ENCODE results near the gene PSMD1.

DNA sequence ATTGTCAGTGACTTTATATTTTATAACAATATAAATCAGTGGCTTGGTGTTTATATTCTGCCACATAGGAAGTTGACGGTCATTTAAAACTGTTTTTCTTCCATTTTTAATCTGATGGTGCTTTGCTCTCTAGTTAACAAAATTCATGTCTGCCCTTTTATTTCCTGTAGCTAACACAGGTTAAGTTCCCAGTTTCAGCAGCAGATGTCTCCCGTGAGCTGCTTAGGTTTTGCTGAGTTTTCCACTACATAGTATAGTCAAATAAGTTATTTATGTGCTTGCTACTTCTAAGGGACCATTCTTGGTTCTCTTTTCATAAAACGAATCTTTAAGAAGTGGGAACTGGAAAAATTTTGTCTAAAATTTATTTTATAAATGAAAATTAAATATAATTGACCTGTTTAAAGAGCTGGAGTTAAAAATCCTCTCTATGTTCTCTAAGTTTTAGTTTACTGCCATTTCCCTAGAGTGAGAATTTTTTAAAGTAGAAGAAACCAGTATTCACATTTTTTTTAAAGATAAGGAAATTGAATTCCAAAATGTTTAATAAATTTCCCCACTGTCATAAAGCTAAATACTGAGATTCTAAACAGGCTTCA is 47.5 kb downstream of the PSMD1 start:
- no peak for TF ChIP-seq CTCF (tag by site-specific recombination; IDR thresholded peaks at IDR 0.05)
- TF ChIP-seq ZNF10 (tag by site-specific recombination; IDR thresholded peaks at IDR 0.05), result no peak
- TF ChIP-seq, protein P1, sequence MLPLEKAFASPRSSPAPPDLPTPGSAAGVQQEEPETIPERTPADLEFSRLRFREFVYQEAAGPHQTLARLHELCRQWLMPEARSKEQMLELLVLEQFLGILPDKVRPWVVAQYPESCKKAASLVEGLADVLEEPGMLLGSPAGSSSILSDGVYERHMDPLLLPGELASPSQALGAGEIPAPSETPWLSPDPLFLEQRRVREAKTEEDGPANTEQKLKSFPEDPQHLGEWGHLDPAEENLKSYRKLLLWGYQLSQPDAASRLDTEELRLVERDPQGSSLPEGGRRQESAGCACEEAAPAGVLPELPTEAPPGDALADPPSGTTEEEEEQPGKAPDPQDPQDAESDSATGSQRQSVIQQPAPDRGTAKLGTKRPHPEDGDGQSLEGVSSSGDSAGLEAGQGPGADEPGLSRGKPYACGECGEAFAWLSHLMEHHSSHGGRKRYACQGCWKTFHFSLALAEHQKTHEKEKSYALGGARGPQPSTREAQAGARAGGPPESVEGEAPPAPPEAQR (tag by site-specific recombination; IDR thresholded peaks at IDR 0.05), result no peak
